Panc1 (cell line): ENCODE data around the gene PHF1. TPM values are rescaled to one million over a fixed set of nuclear protein-coding genes. Genes with fewer than 3 reads are reported as not detected.

Source experiments
- ATAC-seq: fragments of 200-7000 bp; cut with Tn5 transposase; 2 replicates; pipeline ENCODE4 v1.9.1; 2020; ENCODE audit warnings: mild to moderate bottlenecking, moderate library complexity
- BruUV-seq: library from RNA; stranded (reverse); fragments of 400-500 nt; replicated peaks from 2 replicates; lab custom pipeline; 2021; lab: Mats Ljungman, UMichigan
- CTCF ChIA-PET: fragments of 300-600 bp; sonication (Branson Sonifier 250); formaldehyde crosslinking; loops from one replicate; lab custom pipeline; 2022; ENCODE audit warnings: antibody characterized with exemption; lab: Charles Lee
- POLR2A ChIA-PET: fragments of 300-600 bp; sonication (Branson Sonifier 250); formaldehyde crosslinking; loops from one replicate; lab custom pipeline; 2022; ENCODE audit warnings: antibody characterized with exemption; lab: Charles Lee
- DNase-seq: peaks from one replicate; pipeline ENCODE4 v3.0.0-alpha.2; 2010; ENCODE audit warnings: low read depth, low spot score
- H3K27ac ChIP-seq: 2 replicates; pipeline ENCODE4 v1.5.1; 2011; ENCODE audit warnings: mild to moderate bottlenecking, low read length, inconsistent platforms
- H3K27me3 ChIP-seq: fragments of 200-500 bp; sonication (Bioruptor generic); 2 replicates; pipeline ENCODE4 v1.6.0; 2014; ENCODE audit warnings: low read length, inconsistent platforms; ENCODE audit not compliant: control insufficient read depth, insufficient read depth
- H3K36me3 ChIP-seq: fragments of 200-500 bp; sonication (Bioruptor generic); 2 replicates; pipeline ENCODE4 v1.5.1; 2014; ENCODE audit warnings: inconsistent platforms, mild to moderate bottlenecking, low read length, moderate library complexity; ENCODE audit not compliant: control insufficient read depth, insufficient read depth
- H3K4me1 ChIP-seq: 2 replicates; pipeline ENCODE4 v1.5.1; 2011; ENCODE audit warnings: inconsistent platforms, mild to moderate bottlenecking, low read length, moderate library complexity; ENCODE audit not compliant: control insufficient read depth, insufficient read depth
- H3K4me3 ChIP-seq, 2 experiments: 2 replicates each; pipeline ENCODE4 v1.5.1; 2011 to 2012; ENCODE audit warnings: low read depth in 2 of 2, low read length in 2 of 2, mild to moderate bottlenecking in 2 of 2, inconsistent platforms in 1 of 2, moderate library complexity in 1 of 2
- H3K9me3 ChIP-seq: fragments of 200-500 bp; sonication (Bioruptor generic); 2 replicates; pipeline ENCODE4 v1.5.1; 2014; ENCODE audit warnings: low read depth, mild to moderate bottlenecking, inconsistent platforms, low read length, moderate library complexity; ENCODE audit not compliant: control insufficient read depth, insufficient read depth
- POLR2AphosphoS5 ChIP-seq: IDR thresholded peaks from 2 replicates; pipeline ENCODE4 v1.6.1; 2012; ENCODE audit warnings: mild to moderate bottlenecking, low read depth, low read length, moderate library complexity
- SIN3A ChIP-seq: IDR thresholded peaks from 2 replicates; pipeline ENCODE4 v1.6.1; 2012; ENCODE audit warnings: low read depth, mild to moderate bottlenecking, low read length, moderate library complexity, borderline replicate concordance; ENCODE audit not compliant: insufficient read depth
- TCF7L2 ChIP-seq: IDR thresholded peaks from 2 replicates; pipeline ENCODE4 v1.6.1; 2011; ENCODE audit warnings: mild to moderate bottlenecking, low read depth, low read length, inconsistent platforms
- in situ Hi-C: cut with HindIII; loops from 2 replicates; pipeline ENCODE4 v1.10.0; 2016; ENCODE audit warnings: low sequenced_read_pairs, low pct_unique_long_range_greater_than_20kb
- intact Hi-C: fragments of 100-400 bp; cut with micrococcal nuclease; formaldehyde crosslinking; loops from one replicate; pipeline ENCODE4 v1.10.0; 2022; ENCODE audit not compliant: unreplicated experiment
- total RNA-seq: library from RNA; stranded (reverse); gene quantifications from one replicate; pipeline ENCODE4 v1.2.1, GENCODE V29; 2021; ENCODE audit not compliant: unreplicated experiment
- TF ChIP-seq, protein P1 (sequence below), 2 experiments: IDR thresholded peaks; 2 replicates each; pipeline ENCODE4 v1.6.1; 2011 to 2012; ENCODE audit warnings: low read depth in 2 of 2, control low read depth in 1 of 2, low read length in 1 of 2, mild to moderate bottlenecking in 1 of 2, moderate library complexity in 1 of 2; ENCODE audit not compliant: insufficient read depth in 1 of 2
- TF ChIP-seq, protein P2 (sequence below): fragments of 450-650 bp; IDR thresholded peaks from 2 replicates; pipeline ENCODE4 v1.5.1; 2017; ENCODE audit warnings: mild to moderate bottlenecking

PHF1 gene
- total RNA-seq, 1 experiment from 2014 or later, result 51.6 TPM

- ATAC-seq, result peak; percentile 19
- Histone ChIP-seq H3K9me3 (no peaks in the 10 kb centered on the region), H3K4me1 (peaks cover 27% of the 10 kb centered on the region), H3K36me3 (no peaks in the 10 kb centered on the region), H3K4me3 (peak overlapping the region; percentile 88 to 89), H3K27me3 (no peaks in the 10 kb centered on the region), H3K27ac (peak overlapping the region; percentile 88)
- no peak for TF ChIP-seq TCF7L2
- TF ChIP-seq, protein P1, sequence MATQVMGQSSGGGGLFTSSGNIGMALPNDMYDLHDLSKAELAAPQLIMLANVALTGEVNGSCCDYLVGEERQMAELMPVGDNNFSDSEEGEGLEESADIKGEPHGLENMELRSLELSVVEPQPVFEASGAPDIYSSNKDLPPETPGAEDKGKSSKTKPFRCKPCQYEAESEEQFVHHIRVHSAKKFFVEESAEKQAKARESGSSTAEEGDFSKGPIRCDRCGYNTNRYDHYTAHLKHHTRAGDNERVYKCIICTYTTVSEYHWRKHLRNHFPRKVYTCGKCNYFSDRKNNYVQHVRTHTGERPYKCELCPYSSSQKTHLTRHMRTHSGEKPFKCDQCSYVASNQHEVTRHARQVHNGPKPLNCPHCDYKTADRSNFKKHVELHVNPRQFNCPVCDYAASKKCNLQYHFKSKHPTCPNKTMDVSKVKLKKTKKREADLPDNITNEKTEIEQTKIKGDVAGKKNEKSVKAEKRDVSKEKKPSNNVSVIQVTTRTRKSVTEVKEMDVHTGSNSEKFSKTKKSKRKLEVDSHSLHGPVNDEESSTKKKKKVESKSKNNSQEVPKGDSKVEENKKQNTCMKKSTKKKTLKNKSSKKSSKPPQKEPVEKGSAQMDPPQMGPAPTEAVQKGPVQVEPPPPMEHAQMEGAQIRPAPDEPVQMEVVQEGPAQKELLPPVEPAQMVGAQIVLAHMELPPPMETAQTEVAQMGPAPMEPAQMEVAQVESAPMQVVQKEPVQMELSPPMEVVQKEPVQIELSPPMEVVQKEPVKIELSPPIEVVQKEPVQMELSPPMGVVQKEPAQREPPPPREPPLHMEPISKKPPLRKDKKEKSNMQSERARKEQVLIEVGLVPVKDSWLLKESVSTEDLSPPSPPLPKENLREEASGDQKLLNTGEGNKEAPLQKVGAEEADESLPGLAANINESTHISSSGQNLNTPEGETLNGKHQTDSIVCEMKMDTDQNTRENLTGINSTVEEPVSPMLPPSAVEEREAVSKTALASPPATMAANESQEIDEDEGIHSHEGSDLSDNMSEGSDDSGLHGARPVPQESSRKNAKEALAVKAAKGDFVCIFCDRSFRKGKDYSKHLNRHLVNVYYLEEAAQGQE (IDR thresholded peaks at IDR 0.05; ENCODE audit: insufficient read depth in 1 of 2, low read depth in 2 of 2, low read length in 1 of 2), result no peak
- TF ChIP-seq, protein P2, sequence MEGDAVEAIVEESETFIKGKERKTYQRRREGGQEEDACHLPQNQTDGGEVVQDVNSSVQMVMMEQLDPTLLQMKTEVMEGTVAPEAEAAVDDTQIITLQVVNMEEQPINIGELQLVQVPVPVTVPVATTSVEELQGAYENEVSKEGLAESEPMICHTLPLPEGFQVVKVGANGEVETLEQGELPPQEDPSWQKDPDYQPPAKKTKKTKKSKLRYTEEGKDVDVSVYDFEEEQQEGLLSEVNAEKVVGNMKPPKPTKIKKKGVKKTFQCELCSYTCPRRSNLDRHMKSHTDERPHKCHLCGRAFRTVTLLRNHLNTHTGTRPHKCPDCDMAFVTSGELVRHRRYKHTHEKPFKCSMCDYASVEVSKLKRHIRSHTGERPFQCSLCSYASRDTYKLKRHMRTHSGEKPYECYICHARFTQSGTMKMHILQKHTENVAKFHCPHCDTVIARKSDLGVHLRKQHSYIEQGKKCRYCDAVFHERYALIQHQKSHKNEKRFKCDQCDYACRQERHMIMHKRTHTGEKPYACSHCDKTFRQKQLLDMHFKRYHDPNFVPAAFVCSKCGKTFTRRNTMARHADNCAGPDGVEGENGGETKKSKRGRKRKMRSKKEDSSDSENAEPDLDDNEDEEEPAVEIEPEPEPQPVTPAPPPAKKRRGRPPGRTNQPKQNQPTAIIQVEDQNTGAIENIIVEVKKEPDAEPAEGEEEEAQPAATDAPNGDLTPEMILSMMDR, result no peak
- intact Hi-C loops, result no loop called here
- no peak for DNase-seq
- ChIA-PET POLR2A (no interaction called here), CTCF (no interaction called here)
- in situ Hi-C loops, result no loop called here
- BruUV-seq, result no TSS peak
Observed at GRCh38 chr6:33391922-33392594, 18.8 kb upstream of the PHF1 start.

DNA sequence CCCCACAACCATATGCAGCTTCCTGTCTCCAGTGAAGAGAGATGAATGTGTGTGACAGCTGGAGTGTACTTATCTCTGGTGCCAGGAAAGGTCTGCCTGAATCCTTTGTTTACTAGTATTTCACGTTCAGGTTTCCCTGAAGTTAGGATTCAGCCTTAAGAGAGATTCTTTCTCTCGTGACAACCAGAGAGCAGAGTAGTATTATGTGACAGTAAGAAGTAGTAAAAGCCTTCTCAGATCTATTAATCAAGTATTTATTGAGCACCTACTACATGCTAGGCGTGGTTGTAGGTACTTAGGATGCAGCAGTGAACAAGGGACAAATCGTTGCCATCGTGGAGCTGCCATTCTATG lies 18.2 kb upstream of the PHF1 start:
- peak overlapping the region; percentile 88 for H3K27ac ChIP-seq
- H3K36me3 ChIP-seq, result no peaks in the 10 kb centered on the region
- TSS peak; percentile 90 for BruUV-seq
- in situ Hi-C loops, result no loop called here
- no peak for DNase-seq
- intact Hi-C loops, result no loop called here
- CTCF ChIA-PET, result no interaction called here
- TF ChIP-seq, protein P2, result no peak
- no peaks in the 10 kb centered on the region for H3K9me3 ChIP-seq
- H3K27me3 ChIP-seq, result no peaks in the 10 kb centered on the region
- peaks cover 27% of the 10 kb centered on the region for H3K4me1 ChIP-seq
- peak overlapping the region; percentile 88 to 89 for H3K4me3 ChIP-seq
- ATAC-seq, result no peak
- POLR2A ChIA-PET, result no interaction called here

DNA sequence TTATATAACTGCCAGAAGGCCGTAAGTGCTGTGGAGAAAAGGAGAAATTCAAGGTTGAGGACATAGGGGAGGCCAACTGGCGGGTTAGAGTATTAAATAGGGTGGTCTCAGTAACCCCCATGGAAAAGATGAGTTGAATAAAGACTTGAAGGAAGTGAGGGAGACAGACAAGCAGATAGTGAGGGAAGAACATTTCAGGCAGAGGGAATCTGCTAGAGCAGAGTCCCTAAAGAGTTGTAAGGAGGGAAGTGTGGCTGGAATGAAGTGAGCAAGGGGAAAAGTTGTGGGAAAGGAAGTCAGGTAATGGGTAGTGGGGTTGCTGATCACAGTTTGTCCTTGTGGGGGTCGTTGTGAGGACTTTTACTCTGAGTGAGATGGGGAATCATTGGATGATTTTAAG lies 17.8 kb upstream of the PHF1 start:
- Histone ChIP-seq H3K27me3 (no peaks in the 10 kb centered on the region), H3K4me1 (peaks cover 27% of the 10 kb centered on the region), H3K9me3 (no peaks in the 10 kb centered on the region), H3K27ac (peak overlapping the region; percentile 88), H3K4me3 (peak overlapping the region; percentile 88 to 89), H3K36me3 (no peaks in the 10 kb centered on the region)
- intact Hi-C loops (no loop called here), in situ Hi-C loops (no loop called here)
- ChIA-PET POLR2A (interaction anchor here (0.7 kb wide), 1 partner anchor 421 kb away, joined by 10 read pairs; no protein-coding TSS in a partner anchor), CTCF (no interaction called here)
- TF ChIP-seq, protein P2, result no peak
- TF ChIP-seq, protein P1 (IDR thresholded peaks at IDR 0.05; ENCODE audit: insufficient read depth in 1 of 2, low read depth in 2 of 2, low read length in 1 of 2), result no peak
- TF ChIP-seq POLR2AphosphoS5 (no peak), TCF7L2 (no peak), SIN3A (no peak)
- no peak for DNase-seq
- no peak for ATAC-seq
- no TSS peak for BruUV-seq
